ENCODE results near the gene ZNF710. TPM values are rescaled to one million over a fixed set of nuclear protein-coding genes. Genes with fewer than 3 reads are reported as not detected.
A peak's percentile ranks its signal among the peaks of the same experiment; 100 is the strongest.

The ZNF710 gene
- total RNA-seq, 1 donor from 2014 or later, result 30.2 TPM

- DNase-seq (ENCODE audit: low spot score), result no peak
These were observed 37.0 kb downstream of the ZNF710 start for GRCh38 chr15:90037961-90038631.

GRCh38 chr15:90038632-90039095 lies 37.5 kb downstream of the ZNF710 start:
- no peak for DNase-seq (ENCODE audit: low spot score)

- no peak for DNase-seq (ENCODE audit: low spot score)
These were observed 38.9 kb downstream of the ZNF710 start for GRCh38 chr15:90039996-90040395.

GRCh38 chr15:90040618-90041017 lies 39.5 kb downstream of the ZNF710 start:
- DNase-seq (ENCODE audit: low spot score), result no peak

GRCh38 chr15:90042356-90042755 lies 41.2 kb downstream of the ZNF710 start:
- DNase-seq (ENCODE audit: low spot score), result no peak

- DNase-seq (ENCODE audit: low spot score), result no peak
These were observed 41.8 kb downstream of the ZNF710 start for GRCh38 chr15:90042766-90043529.

- no peak for DNase-seq (ENCODE audit: low spot score)
These were observed 42.4 kb downstream of the ZNF710 start for GRCh38 chr15:90043530-90044010.

GRCh38 chr15:90044191-90044590 lies 43.1 kb downstream of the ZNF710 start:
- no peak for DNase-seq (ENCODE audit: low spot score)

- DNase-seq (ENCODE audit: low spot score), result no peak
These were observed 43.8 kb downstream of the ZNF710 start for GRCh38 chr15:90044916-90045371.

GRCh38 chr15:90046289-90046688 lies 45.2 kb downstream of the ZNF710 start:
- no peak for DNase-seq (ENCODE audit: low spot score)

GRCh38 chr15:90046911-90047392 lies 45.8 kb downstream of the ZNF710 start:
- DNase-seq (ENCODE audit: low spot score), result peak; percentile 58

GRCh38 chr15:90047956-90048575 lies 46.9 kb downstream of the ZNF710 start:
- DNase-seq (ENCODE audit: low spot score), result no peak

- DNase-seq (ENCODE audit: low spot score), result no peak
These were observed 47.9 kb downstream of the ZNF710 start for GRCh38 chr15:90049030-90049429.

GRCh38 chr15:90049666-90050604 lies 48.8 kb downstream of the ZNF710 start:
- DNase-seq (ENCODE audit: low spot score), result no peak

- no peak for DNase-seq (ENCODE audit: low spot score)
These were observed 50.8 kb downstream of the ZNF710 start for GRCh38 chr15:90051874-90052273.

GRCh38 chr15:90053685-90054466 lies 52.8 kb downstream of the ZNF710 start:
- DNase-seq (ENCODE audit: low spot score), result no peak

- no peak for DNase-seq (ENCODE audit: low spot score)
These were observed 53.5 kb downstream of the ZNF710 start for GRCh38 chr15:90054618-90055097.

GRCh38 chr15:90055182-90055581 lies 54.1 kb downstream of the ZNF710 start:
- DNase-seq (ENCODE audit: low spot score), result peak; percentile 74

GRCh38 chr15:90056529-90056928 lies 55.4 kb downstream of the ZNF710 start:
- DNase-seq (ENCODE audit: low spot score), result no peak

- DNase-seq (ENCODE audit: low spot score), result no peak
These were observed 57.2 kb downstream of the ZNF710 start for GRCh38 chr15:90058308-90058707.
